HepG2 (cell line): Measurements from ENCODE around the gene PTCRA. TPM values are rescaled to one million over a fixed set of nuclear protein-coding genes. Genes with fewer than 3 reads are reported as not detected.

Source experiments
- CCDC6 ChIP-seq: sonication (generic); formaldehyde crosslinking; IDR thresholded peaks from 2 replicates; pipeline ENCODE4 v1.8.1; 2022; ENCODE audit warnings: mild to moderate bottlenecking, missing genetic modification reagents, moderate library complexity
- CREB1 ChIP-seq, 2 experiments: fragments of 450-650 bp in 1 of 2; IDR thresholded peaks; 2 replicates each; pipeline ENCODE4 v1.6.1; 2016 to 2017; ENCODE audit warnings: control low read depth in 1 of 2, mild to moderate bottlenecking in 1 of 2, missing compliant biosample characterization in 1 of 2, missing genetic modification characterization in 1 of 2
- KLF11 ChIP-seq: IDR thresholded peaks from 2 replicates; pipeline ENCODE4 v1.6.1; 2016; ENCODE audit warnings: missing compliant biosample characterization
- MAZ ChIP-seq, 2 experiments: sonication (generic) in 1 of 2; formaldehyde crosslinking in 1 of 2; IDR thresholded peaks; 2 replicates each; pipeline versions ENCODE4 v1.5.0 to v1.6.1; 2012 to 2020; ENCODE audit warnings: low read depth in 2 of 2, mild to moderate bottlenecking in 2 of 2, borderline replicate concordance in 1 of 2, improper control_type of control experiment in 1 of 2, low read length in 1 of 2, missing genetic modification reagents in 1 of 2, moderate library complexity in 1 of 2
- NKX3-1 ChIP-seq: sonication (generic); formaldehyde crosslinking; IDR thresholded peaks from 2 replicates; pipeline ENCODE4 v1.5.0; 2020; ENCODE audit warnings: missing genetic modification reagents
- NR2F1 ChIP-seq, 2 experiments: fragments of 450-650 bp in 1 of 2; formaldehyde crosslinking in 1 of 2; IDR thresholded peaks; 2 replicates each; pipeline versions ENCODE4 v1.5.0 to v1.6.1; 2016 to 2020; ENCODE audit warnings: mild to moderate bottlenecking in 1 of 2, missing compliant biosample characterization in 1 of 2, missing genetic modification reagents in 1 of 2, moderate library complexity in 1 of 2
- PCBP2 ChIP-seq: fragments of 200-400 bp; formaldehyde crosslinking; optimal IDR thresholded peaks from 2 replicates; pipeline ENCODE3; 2018; ENCODE audit warnings: low read length, low read depth; ENCODE audit not compliant: poor library complexity, severe bottlenecking
- POLR2AphosphoS2 ChIP-seq: IDR thresholded peaks from 2 replicates; pipeline ENCODE4 v1.6.1; 2011; ENCODE audit warnings: low read depth, low read length, improper control_type of control experiment
- U2AF1 ChIP-seq: fragments of 200-400 bp; formaldehyde crosslinking; optimal IDR thresholded peaks from 2 replicates; pipeline ENCODE3; 2017; ENCODE audit warnings: mild to moderate bottlenecking, low read depth, low read length
- ZNF263 ChIP-seq: sonication (generic); formaldehyde crosslinking; IDR thresholded peaks from 2 replicates; pipeline ENCODE4 v1.4.0; 2020; ENCODE audit warnings: missing genetic modification reagents
- ZNF367 ChIP-seq: sonication (generic); formaldehyde crosslinking; IDR thresholded peaks from 2 replicates; pipeline ENCODE4 v1.4.0; 2020; ENCODE audit warnings: missing genetic modification reagents, borderline replicate concordance
- polyA plus RNA-seq, 8 experiments: library from polyadenylated mRNA; depleted of rRNA in 3 of 8; stranded (reverse) in 7 of 8; unstranded in 1 of 8; fragments of >200 nt; fragmentation: Illumina TruSeq in 4 of 8; extraction: Trizol in 4 of 8; gene quantifications; 2 replicates each; pipeline versions ENCODE4 v1.2.1 to v1.2.3, GENCODE V29; 2011 to 2016; ENCODE audit warnings: low read depth in 4 of 8, missing spikeins in 1 of 8, mixed read lengths in 1 of 8; ENCODE audit not compliant: insufficient read depth in 1 of 8
- total RNA-seq, 5 experiments: library from RNA; depleted of rRNA; stranded (reverse); fragments of >200 nt; fragmentation: Illumina TruSeq; extraction: Trizol; gene quantifications; 2 replicates each; pipeline ENCODE4 v1.2.3, GENCODE V29; 2016; ENCODE audit warnings: low read depth in 1 of 5
- TF ChIP-seq, protein P1 (sequence below), 2 experiments: sonication (generic) in 1 of 2; formaldehyde crosslinking in 1 of 2; IDR thresholded peaks; 2 replicates each; pipeline versions ENCODE4 v1.6.1 to v1.9.0; 2014 to 2022; ENCODE audit warnings: antibody characterized with exemption in 1 of 2, borderline replicate concordance in 1 of 2, inconsistent platforms in 1 of 2, low read depth in 1 of 2, missing genetic modification reagents in 1 of 2
- TF ChIP-seq, protein P2 (sequence below): sonication (generic); formaldehyde crosslinking; IDR thresholded peaks from 2 replicates; pipeline ENCODE4 v1.5.1; 2020; ENCODE audit warnings: mild to moderate bottlenecking, missing genetic modification reagents, borderline replicate concordance
- TF ChIP-seq, protein P3 (sequence below): sonication (generic); formaldehyde crosslinking; IDR thresholded peaks from 2 replicates; pipeline ENCODE4 v1.5.0; 2020; ENCODE audit warnings: mild to moderate bottlenecking, missing genetic modification reagents
- TF ChIP-seq, protein P4 (sequence below): sonication (generic); IDR thresholded peaks from 2 replicates; pipeline ENCODE4 v1.6.1; 2016; ENCODE audit warnings: low read depth, borderline replicate concordance

The PTCRA gene
- total and polyA plus RNA-seq, 2 of the 13 experiments (the other 11 are each of a cell fraction or from before 2014, with no cell fraction given), result not detected

DNA sequence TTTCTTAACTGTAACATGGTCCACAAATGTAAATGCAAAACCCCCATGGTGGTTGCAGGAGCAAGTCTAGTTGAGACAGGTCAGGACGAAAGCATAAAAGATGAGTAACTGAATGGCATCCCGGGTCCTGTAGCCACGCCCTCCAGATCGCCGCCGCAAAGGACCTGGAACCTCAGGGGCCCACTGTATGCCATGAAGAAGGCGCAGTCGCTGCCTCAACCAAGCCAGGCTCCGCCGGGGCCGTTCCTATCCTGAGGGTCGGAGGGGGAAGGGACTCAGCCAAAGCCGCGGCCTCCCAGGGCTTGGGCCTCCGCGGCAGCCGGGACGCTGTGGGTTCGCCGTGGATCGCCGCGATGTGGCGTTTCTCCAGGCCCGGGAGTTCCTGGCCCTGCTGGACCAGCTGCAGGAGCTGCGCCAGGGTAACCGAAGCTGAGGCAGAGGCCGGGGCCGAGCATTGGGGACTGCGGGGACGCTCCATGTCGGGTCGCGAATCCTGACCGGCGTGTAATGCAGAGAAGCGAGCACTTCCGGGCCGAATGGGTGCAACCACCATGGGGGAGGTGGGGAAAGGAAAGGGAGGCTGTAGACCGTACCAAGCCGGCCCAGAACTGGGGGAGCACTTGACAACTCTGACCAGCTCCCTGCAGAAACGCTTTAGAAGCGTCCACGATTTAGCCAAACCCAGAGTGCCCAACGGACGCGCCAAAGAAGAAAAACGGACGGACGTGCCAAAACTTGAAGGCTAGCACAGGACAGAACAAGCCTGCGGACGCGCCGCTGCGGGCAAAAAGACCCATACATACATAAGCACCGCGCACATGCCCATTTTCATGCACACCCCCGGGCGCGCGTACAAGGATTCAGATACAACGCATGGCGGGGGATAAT is 25.3 kb upstream of the PTCRA start (continued):
- TF ChIP-seq, protein P1, sequence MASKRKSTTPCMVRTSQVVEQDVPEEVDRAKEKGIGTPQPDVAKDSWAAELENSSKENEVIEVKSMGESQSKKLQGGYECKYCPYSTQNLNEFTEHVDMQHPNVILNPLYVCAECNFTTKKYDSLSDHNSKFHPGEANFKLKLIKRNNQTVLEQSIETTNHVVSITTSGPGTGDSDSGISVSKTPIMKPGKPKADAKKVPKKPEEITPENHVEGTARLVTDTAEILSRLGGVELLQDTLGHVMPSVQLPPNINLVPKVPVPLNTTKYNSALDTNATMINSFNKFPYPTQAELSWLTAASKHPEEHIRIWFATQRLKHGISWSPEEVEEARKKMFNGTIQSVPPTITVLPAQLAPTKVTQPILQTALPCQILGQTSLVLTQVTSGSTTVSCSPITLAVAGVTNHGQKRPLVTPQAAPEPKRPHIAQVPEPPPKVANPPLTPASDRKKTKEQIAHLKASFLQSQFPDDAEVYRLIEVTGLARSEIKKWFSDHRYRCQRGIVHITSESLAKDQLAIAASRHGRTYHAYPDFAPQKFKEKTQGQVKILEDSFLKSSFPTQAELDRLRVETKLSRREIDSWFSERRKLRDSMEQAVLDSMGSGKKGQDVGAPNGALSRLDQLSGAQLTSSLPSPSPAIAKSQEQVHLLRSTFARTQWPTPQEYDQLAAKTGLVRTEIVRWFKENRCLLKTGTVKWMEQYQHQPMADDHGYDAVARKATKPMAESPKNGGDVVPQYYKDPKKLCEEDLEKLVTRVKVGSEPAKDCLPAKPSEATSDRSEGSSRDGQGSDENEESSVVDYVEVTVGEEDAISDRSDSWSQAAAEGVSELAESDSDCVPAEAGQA (IDR thresholded peaks at IDR 0.05; ENCODE audit: low read depth), result no peak
- TF ChIP-seq, protein P1 (CRISPR knock-in tag; IDR thresholded peaks at IDR 0.05; ENCODE audit: borderline replicate concordance), result peak; percentile 13
- TF ChIP-seq CCDC6 (CRISPR knock-in tag), result peak; percentile 99
- TF ChIP-seq, protein P2, sequence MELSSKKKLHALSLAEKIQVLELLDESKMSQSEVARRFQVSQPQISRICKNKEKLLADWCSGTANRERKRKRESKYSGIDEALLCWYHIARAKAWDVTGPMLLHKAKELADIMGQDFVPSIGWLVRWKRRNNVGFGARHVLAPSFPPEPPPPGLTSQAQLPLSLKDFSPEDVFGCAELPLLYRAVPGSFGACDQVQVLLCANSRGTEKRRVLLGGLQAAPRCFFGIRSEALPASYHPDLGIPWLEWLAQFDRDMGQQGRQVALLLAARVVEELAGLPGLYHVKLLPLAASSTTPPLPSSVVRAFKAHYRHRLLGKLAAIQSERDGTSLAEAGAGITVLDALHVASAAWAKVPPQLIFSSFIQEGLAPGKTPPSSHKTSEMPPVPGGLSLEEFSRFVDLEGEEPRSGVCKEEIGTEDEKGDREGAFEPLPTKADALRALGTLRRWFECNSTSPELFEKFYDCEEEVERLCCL (CRISPR knock-in tag), result peak; percentile 97; the same call in 1 of the 2 replicates
- TF ChIP-seq NKX3-1 (CRISPR knock-in tag), result peak; percentile 76
- peak; percentile 61 for TF ChIP-seq ZNF263
- TF ChIP-seq CREB1 (IDR thresholded peaks at IDR 0.05), result peak; percentile 40; the same call in 1 of the 2 replicates
- TF ChIP-seq CREB1 (CRISPR knock-in tag; IDR thresholded peaks at IDR 0.05), result peak; percentile 74
- TF ChIP-seq ZNF367 (CRISPR knock-in tag), result peak; percentile 67; the same call in 1 of the 2 replicates
- TF ChIP-seq NR2F1 (CRISPR knock-in tag; IDR thresholded peaks at IDR 0.05), result peak; percentile 32 to 44; a peak in 1 of 4 replicates
- TF ChIP-seq KLF11, result peak; percentile 94
- TF ChIP-seq PCBP2, result no peak
- TF ChIP-seq, protein P3, sequence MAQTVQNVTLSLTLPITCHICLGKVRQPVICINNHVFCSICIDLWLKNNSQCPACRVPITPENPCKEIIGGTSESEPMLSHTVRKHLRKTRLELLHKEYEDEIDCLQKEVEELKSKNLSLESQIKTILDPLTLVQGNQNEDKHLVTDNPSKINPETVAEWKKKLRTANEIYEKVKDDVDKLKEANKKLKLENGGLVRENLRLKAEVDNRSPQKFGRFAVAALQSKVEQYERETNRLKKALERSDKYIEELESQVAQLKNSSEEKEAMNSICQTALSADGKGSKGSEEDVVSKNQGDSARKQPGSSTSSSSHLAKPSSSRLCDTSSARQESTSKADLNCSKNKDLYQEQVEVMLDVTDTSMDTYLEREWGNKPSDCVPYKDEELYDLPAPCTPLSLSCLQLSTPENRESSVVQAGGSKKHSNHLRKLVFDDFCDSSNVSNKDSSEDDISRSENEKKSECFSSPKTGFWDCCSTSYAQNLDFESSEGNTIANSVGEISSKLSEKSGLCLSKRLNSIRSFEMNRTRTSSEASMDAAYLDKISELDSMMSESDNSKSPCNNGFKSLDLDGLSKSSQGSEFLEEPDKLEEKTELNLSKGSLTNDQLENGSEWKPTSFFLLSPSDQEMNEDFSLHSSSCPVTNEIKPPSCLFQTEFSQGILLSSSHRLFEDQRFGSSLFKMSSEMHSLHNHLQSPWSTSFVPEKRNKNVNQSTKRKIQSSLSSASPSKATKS, result peak; percentile 59; the same call in 1 of the 2 replicates
- TF ChIP-seq POLR2AphosphoS2, result 0 out of 2 replicates have a peak, but pooled peaks have one; percentile 83
- TF ChIP-seq, protein P4, sequence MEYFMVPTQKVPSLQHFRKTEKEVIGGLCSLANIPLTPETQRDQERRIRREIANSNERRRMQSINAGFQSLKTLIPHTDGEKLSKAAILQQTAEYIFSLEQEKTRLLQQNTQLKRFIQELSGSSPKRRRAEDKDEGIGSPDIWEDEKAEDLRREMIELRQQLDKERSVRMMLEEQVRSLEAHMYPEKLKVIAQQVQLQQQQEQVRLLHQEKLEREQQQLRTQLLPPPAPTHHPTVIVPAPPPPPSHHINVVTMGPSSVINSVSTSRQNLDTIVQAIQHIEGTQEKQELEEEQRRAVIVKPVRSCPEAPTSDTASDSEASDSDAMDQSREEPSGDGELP, result peak; percentile 20; the same call in 1 of the 2 replicates
- peak; percentile 93 for TF ChIP-seq U2AF1
- peak; percentile 31; the same call in 1 of the 2 replicates for TF ChIP-seq MAZ (IDR thresholded peaks at IDR 0.05; ENCODE audit: borderline replicate concordance, low read depth, low read length)
- peak; percentile 97 for TF ChIP-seq MAZ (CRISPR knock-in tag; IDR thresholded peaks at IDR 0.05; ENCODE audit: low read depth)
